NCI-H146 (cell line): ENCODE results near the gene PCDHA8.
A peak's percentile ranks its signal among the peaks of the same experiment; 100 is the strongest.
"Not testable (repeated sequence)": the region's sequence is repeated elsewhere in the genome, so short reads cannot be mapped to it uniquely, and the experiment has no call there.

Experiments
- DNase-seq: peaks from one replicate; lab custom pipeline; 2025; lab: John Stamatoyannopoulos, UW

PCDHA8 gene

GRCh38 chr5:140840978-140841962 lies at the start of gene PCDHA8:
TSS of gene PCDHA8 (plus strand) at chr5:140841187. CDS start at chr5:140841322, 135 bp downstream.
- DNase-seq = no peak

GRCh38 chr5:140794595-140795258 lies 46.3 kb upstream of the PCDHA8 start, which contains the start of gene PCDHA2:
TSS of gene PCDHA2 (plus strand) at chr5:140794852.
- no peak for DNase-seq

GRCh38 chr5:140795259-140795641 lies 45.7 kb upstream of the PCDHA8 start:
- DNase-seq = no peak

GRCh38 chr5:140796072-140796717 lies 44.8 kb upstream of the PCDHA8 start:
- not testable (repeated sequence) for DNase-seq

GRCh38 chr5:140796718-140797095 lies 44.3 kb upstream of the PCDHA8 start:
- DNase-seq = no peak

- no peak for DNase-seq
Measured at GRCh38 chr5:140800816-140801493, 40.0 kb upstream of the PCDHA8 start, which contains the start of gene PCDHA3. TSS of gene PCDHA3 (plus strand) at chr5:140801057.

GRCh38 chr5:140801494-140801841 lies 39.5 kb upstream of the PCDHA8 start:
- DNase-seq = no peak

- not testable (repeated sequence) for DNase-seq
Measured at GRCh38 chr5:140802381-140802780, 38.6 kb upstream of the PCDHA8 start.

GRCh38 chr5:140802781-140803271 lies 38.2 kb upstream of the PCDHA8 start:
- DNase-seq = no peak

- peak; percentile 79 for DNase-seq
Measured at GRCh38 chr5:140806834-140807775, 33.9 kb upstream of the PCDHA8 start, which contains the start of gene PCDHA4. TSS of gene PCDHA4 (plus strand) at chr5:140807068.

GRCh38 chr5:140808241-140808888 lies 32.6 kb upstream of the PCDHA8 start:
- DNase-seq = not testable (repeated sequence)

- no peak for DNase-seq
Measured at GRCh38 chr5:140808889-140809291, 32.1 kb upstream of the PCDHA8 start.

- DNase-seq = no peak
Measured at GRCh38 chr5:140821375-140822280, 19.4 kb upstream of the PCDHA8 start, which contains the start of gene PCDHA5. TSS of gene PCDHA5 (plus strand) at chr5:140821613.

- DNase-seq = no peak
Measured at GRCh38 chr5:140822281-140822629, 18.7 kb upstream of the PCDHA8 start.

- not testable (repeated sequence) for DNase-seq
Measured at GRCh38 chr5:140822969-140823368, 18.0 kb upstream of the PCDHA8 start.

- DNase-seq = no peak
Measured at GRCh38 chr5:140823475-140823874, 17.5 kb upstream of the PCDHA8 start.

- no peak for DNase-seq
Measured at GRCh38 chr5:140827704-140828361, 13.2 kb upstream of the PCDHA8 start, which contains the start of gene PCDHA6. TSS of gene PCDHA6 (plus strand) at chr5:140827960. CDS start at chr5:140828092, 132 bp downstream.

GRCh38 chr5:140828362-140828737 lies 12.6 kb upstream of the PCDHA8 start:
- DNase-seq = no peak
